GM21717 (cell line): ENCODE measurements around the gene NABP2.

ENCODE experiments used
- ATAC-seq: cut with Tn5 transposase; IDR thresholded peaks from one replicate; pipeline ENCODE4 v1.9.1; 2021; ENCODE audit warnings: mild to moderate bottlenecking, moderate library complexity; ENCODE audit not compliant: unreplicated experiment

Gene NABP2

GRCh38 chr12:56212361-56212760 is 11.8 kb upstream of the NABP2 start:
- ATAC-seq, result no peak

DNA sequence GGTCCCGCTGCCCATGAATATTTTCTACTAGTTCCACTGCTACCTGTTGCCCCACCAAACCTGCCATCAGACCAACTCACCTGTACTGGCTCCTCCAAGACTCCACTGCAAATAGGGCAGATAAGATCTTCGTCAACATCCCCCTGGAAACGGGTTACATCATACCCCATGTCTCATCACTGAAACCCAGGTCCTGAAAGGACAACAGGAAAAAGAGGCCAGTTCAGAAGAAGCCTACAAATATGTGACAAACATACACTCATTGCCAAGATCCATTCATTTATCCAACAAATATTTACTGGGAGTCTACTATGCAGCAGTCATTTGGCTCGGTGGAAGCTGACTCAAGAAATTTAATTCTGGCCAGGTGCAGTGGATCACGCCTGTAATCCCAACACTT is 10.3 kb upstream of the NABP2 start:
- no peak for ATAC-seq

- no peak for ATAC-seq
Measured at GRCh38 chr12:56216461-56216860, 7.7 kb upstream of the NABP2 start.

- ATAC-seq, result no peak
Measured at GRCh38 chr12:56219840-56220239, 4.3 kb upstream of the NABP2 start.

- ATAC-seq, result no peak
Measured at GRCh38 chr12:56220611-56221231, 3.4 kb upstream of the NABP2 start.

DNA sequence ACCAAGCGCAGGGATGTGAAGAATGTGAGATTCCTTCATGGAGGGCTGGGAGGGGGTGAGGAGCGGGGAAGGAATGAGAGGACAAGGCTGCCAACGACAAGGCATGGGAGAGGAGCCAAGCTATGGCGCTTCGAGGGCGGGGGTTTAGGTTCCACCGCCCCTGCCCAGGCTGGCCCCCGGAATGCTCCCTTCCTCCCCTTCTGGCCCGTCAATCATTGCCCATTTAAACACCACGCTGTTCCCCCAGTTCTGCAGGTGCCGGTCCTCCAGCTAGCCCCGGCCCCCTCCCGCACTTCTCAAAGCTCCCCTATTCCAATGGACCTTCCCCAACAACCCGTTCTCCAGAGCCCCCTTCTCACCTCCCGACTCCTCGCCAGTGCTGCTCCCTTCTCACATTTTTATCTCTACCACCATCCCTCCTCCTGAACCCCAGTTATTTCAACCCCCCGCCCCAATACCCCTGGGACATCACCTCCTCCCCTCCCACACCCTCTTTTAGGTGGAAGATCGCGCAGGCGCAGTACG is 2.8 kb upstream of the NABP2 start:
- peak; percentile 24 for ATAC-seq

- ATAC-seq, result peak; percentile 78
Measured at GRCh38 chr12:56221757-56222530, 2.2 kb upstream of the NABP2 start, which contains the start of gene RNF41. TSS of gene RNF41 (minus strand) at chr12:56221922. CDS start at chr12:56214047, 7,875 bp downstream.

GRCh38 chr12:56222531-56222895 is 1.6 kb upstream of the NABP2 start:
- ATAC-seq, result no peak

- ATAC-seq, result no peak
Measured at GRCh38 chr12:56223571-56224101, 506 bp upstream of the NABP2 start.

DNA sequence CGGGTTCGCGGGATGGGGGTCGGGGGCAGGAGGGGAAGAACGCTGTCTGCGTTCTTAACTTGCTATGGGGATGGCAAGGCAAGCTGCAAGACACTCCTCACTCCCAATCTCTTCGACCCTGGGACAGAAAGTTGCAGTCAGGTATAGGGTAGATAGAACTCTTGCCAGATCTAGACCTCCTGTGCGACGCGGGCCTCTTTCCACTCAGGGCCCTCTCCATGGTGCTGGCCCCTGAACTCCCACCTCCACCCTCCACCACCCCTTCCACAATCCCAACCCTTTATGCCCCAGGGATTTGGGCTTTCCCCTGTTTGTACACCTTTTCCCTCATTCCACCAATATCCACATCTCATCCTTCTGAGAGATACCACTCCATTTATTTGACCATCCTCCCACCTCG is 812 bp downstream of the NABP2 start:
- ATAC-seq, result no peak

GRCh38 chr12:56229082-56229481 is 4.9 kb downstream of the NABP2 start:
- no peak for ATAC-seq

DNA sequence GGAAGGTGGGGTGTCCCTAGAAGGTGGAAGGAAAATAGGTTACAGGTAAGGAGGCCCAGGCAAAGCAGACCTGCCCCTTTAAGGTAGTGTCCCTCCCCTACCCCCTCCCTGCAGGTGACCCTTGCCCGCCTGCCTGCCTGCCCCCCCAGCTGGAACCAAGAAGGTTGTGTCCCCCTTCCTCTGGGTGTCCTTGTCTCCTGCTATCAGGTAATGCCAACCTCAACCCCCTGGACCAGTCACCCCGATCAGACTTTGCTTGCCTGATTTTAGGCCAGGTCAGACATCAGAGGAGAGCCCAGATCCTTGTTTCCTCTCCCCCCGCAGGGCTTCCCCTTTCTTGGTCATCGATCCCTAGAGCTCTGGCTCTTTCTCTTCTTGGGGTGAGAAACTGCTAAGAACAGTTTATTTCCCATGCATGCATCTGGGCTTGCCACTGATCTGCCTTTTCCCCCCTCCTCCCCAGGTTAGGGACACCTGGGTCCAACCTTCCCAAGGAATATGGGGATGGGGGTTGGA is 5.8 kb downstream of the NABP2 start, which contains the start of gene SLC39A5:
Gene SLC39A5 (plus strand): TSS at position 136 of the 516 bp plus-strand sequence. CDS start 1,224 bp downstream, outside the sequence.
- no peak for ATAC-seq

DNA sequence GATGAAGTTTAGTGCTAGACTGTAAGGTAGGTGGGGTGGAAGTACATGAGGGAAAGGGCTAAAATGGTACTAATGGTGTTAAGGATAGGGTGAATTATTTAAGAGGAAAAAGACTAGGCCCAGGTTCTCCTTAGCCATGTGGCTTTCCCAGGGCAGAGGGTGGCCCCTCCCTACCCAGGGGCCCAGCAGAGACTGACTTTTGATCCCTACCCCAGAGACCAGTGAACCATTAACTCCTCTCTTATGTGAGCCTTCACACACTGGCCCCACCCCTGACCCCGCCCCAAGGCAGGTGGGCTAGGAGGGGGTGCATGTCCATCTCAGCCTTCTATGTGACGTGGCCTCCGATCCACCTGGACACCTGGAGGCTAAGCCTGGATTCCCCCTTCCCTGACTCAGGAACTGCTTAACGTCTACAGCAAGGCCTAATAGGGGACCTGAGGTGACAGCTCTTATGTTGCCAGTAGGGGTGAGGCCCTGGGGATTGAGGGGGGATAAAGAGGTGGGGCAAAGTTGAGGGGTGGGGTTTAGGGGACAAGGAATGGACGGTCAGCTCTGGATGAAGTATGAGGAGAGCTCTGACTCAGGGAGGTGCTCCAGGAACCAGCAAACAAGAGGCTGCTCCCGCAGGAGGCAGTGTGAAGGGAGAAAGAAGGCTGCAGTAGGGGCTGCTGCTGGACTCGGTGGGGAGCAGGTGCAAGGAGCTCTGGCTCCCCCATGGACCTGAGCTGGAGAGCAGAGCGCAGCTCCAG is 6.5 kb downstream of the NABP2 start:
- no peak for ATAC-seq

DNA sequence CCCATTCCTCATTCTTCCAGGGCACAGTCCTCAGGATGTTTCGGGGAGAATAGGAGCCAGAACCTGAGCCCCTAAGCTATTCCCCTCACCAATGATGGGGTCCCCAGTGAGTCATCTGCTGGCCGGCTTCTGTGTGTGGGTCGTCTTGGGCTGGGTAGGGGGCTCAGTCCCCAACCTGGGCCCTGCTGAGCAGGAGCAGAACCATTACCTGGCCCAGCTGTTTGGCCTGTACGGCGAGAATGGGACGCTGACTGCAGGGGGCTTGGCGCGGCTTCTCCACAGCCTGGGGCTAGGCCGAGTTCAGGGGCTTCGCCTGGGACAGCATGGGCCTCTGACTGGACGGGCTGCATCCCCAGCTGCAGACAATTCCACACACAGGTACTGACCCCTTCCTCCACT is 7.0 kb downstream of the NABP2 start:
- no peak for ATAC-seq

- ATAC-seq, result no peak
Measured at GRCh38 chr12:56234746-56235436, 10.7 kb downstream of the NABP2 start.

- ATAC-seq, result no peak
Measured at GRCh38 chr12:56236091-56236490, 11.9 kb downstream of the NABP2 start.

- ATAC-seq, result no peak
Measured at GRCh38 chr12:56236985-56237384, 12.8 kb downstream of the NABP2 start.

DNA sequence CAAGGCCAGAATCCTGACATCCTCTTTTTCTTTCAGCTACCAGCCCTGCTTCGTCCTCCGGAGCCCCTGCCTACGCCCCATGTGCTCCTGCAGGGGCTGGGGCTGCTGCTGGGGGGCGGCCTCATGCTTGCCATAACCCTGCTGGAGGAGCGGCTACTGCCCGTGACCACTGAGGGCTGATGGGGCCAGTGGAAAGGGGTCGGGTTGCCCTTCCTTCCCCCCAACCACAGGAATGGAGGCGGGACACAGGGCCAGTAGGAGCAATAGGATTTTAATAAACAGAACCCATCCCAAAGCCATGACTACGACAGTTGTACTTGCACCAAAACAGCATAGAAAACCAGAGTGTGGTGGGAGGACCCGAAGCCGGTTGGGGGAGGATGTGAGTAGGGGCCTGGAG is 13.4 kb downstream of the NABP2 start:
- ATAC-seq, result no peak

- no peak for ATAC-seq
Measured at GRCh38 chr12:56241424-56242303, 17.5 kb downstream of the NABP2 start.
